ENCODE results near the gene ADH6.

ADH6 gene

DNA sequence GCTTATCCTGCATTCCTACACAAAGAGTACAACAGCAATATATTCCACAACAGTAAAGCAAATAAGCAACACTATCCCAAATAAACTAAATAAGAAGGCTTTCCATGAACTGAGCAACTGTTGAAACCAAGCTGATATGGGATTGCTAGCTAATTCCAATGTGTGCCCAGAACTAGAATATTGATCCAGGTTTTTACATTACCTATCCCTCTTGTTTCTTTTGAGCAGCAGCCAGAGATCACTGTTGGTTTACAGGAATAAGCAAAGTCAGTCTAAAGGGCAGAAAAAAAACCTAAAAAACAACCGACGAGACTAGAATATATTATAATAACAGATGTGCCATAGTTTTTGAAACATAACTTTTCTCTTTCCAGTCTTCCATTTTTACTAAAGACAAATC lies 52.5 kb downstream of the ADH6 start:
- POLR2A ChIA-PET = no interaction called here
- Histone ChIP-seq H3K27ac (ENCODE audit: insufficient read depth in 1 of 2, low read depth in 1 of 2, low read length in 2 of 2, poor library complexity in 1 of 2, severe bottlenecking in 2 of 2) (no peak overlapping the region), H3K27me3 (replicated peaks in 2 of 5; ENCODE audit: control insufficient read depth in 4 of 5, insufficient read depth in 5 of 5, low read length in 4 of 5) (no peaks in the 10 kb centered on the region), H3K36me3 (ENCODE audit: control insufficient read depth in 4 of 4, insufficient read depth in 4 of 4, low read length in 3 of 4) (no peaks in the 10 kb centered on the region), H3K4me3 (ENCODE audit: control insufficient read depth in 1 of 7, extremely low read depth in 1 of 7, insufficient read depth in 4 of 7, low read depth in 2 of 7, low read length in 6 of 7) (no peak overlapping the region), H3K9me3 (ENCODE audit: control extremely low read depth in 1 of 5, control insufficient read depth in 4 of 5, insufficient read depth in 2 of 5, low read depth in 1 of 5, low read length in 4 of 5) (peaks cover 0 to 3% (median 0%) of the 10 kb centered on the region in 5 experiments), H3K4me1 (ENCODE audit: control extremely low read depth in 1 of 4, control insufficient read depth in 4 of 4, insufficient read depth in 4 of 4, low read length in 3 of 4) (no peaks in the 10 kb centered on the region)
- no CpG with 5 or more reads among the region's 2 CpGs for WGBS (ENCODE audit: insufficient coverage)
- CTCF ChIA-PET = no interaction called here
- DNase-seq = no peak

- ChIA-PET CTCF (no interaction called here), POLR2A (no interaction called here)
- DNase-seq = no peak
- WGBS (ENCODE audit: insufficient coverage) = 80% methylated on average over 1 of the region's 1 CpG
- Histone ChIP-seq H3K27me3 (replicated peaks in 2 of 5; ENCODE audit: control insufficient read depth in 4 of 5, insufficient read depth in 5 of 5, low read length in 4 of 5) (no peaks in the 10 kb centered on the region), H3K27ac (ENCODE audit: insufficient read depth in 1 of 2, low read depth in 1 of 2, low read length in 2 of 2, poor library complexity in 1 of 2, severe bottlenecking in 2 of 2) (no peak overlapping the region), H3K4me1 (ENCODE audit: control extremely low read depth in 1 of 4, control insufficient read depth in 4 of 4, insufficient read depth in 4 of 4, low read length in 3 of 4) (no peaks in the 10 kb centered on the region), H3K4me3 (ENCODE audit: control insufficient read depth in 1 of 7, extremely low read depth in 1 of 7, insufficient read depth in 4 of 7, low read depth in 2 of 7, low read length in 6 of 7) (no peak overlapping the region), H3K36me3 (ENCODE audit: control insufficient read depth in 4 of 4, insufficient read depth in 4 of 4, low read length in 3 of 4) (no peaks in the 10 kb centered on the region), H3K9me3 (ENCODE audit: control extremely low read depth in 1 of 5, control insufficient read depth in 4 of 5, insufficient read depth in 2 of 5, low read depth in 1 of 5, low read length in 4 of 5) (peaks cover 0 to 3% (median 0%) of the 10 kb centered on the region in 5 experiments)
Measured at GRCh38 chr4:99165978-99166377, 53.1 kb downstream of the ADH6 start.

GRCh38 chr4:99161373-99162099 lies 57.5 kb downstream of the ADH6 start:
- WGBS (ENCODE audit: insufficient coverage) = 100% methylated on average over 2 of the region's 3 CpGs
- Histone ChIP-seq H3K9me3 (ENCODE audit: control extremely low read depth in 1 of 5, control insufficient read depth in 4 of 5, insufficient read depth in 2 of 5, low read depth in 1 of 5, low read length in 4 of 5) (peaks cover 0 to 3% (median 0%) of the 10 kb centered on the region in 5 experiments), H3K27ac (ENCODE audit: insufficient read depth in 1 of 2, low read depth in 1 of 2, low read length in 2 of 2, poor library complexity in 1 of 2, severe bottlenecking in 2 of 2) (no peak overlapping the region), H3K4me1 (ENCODE audit: control extremely low read depth in 1 of 4, control insufficient read depth in 4 of 4, insufficient read depth in 4 of 4, low read length in 3 of 4) (no peaks in the 10 kb centered on the region), H3K27me3 (replicated peaks in 2 of 5; ENCODE audit: control insufficient read depth in 4 of 5, insufficient read depth in 5 of 5, low read length in 4 of 5) (no peaks in the 10 kb centered on the region), H3K4me3 (ENCODE audit: control insufficient read depth in 1 of 7, extremely low read depth in 1 of 7, insufficient read depth in 4 of 7, low read depth in 2 of 7, low read length in 6 of 7) (no peak overlapping the region), H3K36me3 (ENCODE audit: control insufficient read depth in 4 of 4, insufficient read depth in 4 of 4, low read length in 3 of 4) (no peaks in the 10 kb centered on the region)
- ChIA-PET POLR2A (no interaction called here), CTCF (no interaction called here)
- DNase-seq = no peak

DNA sequence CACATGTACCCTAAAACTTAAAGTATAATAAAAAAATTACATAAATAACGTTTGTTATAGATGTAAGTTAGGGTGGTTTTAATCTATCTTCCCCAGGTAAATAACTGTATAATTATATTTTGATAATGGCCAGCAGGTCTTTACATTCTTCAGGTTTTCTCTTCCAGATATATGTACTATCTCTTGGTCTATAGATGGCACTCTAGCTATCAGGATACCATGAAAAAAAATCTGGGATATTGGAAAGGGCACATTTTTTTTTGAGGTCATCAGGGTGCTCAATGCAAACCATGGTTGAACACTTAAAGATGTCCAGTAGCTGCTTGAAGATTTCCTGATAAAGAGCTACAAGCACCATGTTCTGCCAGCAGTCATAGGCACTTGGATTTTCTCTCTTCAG lies 59.3 kb downstream of the ADH6 start:
- no peaks in the 10 kb centered on the region for H3K27me3 ChIP-seq (replicated peaks in 2 of 5; ENCODE audit: control insufficient read depth in 4 of 5, insufficient read depth in 5 of 5, low read length in 4 of 5)
- ChIA-PET CTCF (no interaction called here), POLR2A (no interaction called here)
- no peaks in the 10 kb centered on the region for H3K4me1 ChIP-seq (ENCODE audit: control extremely low read depth in 1 of 4, control insufficient read depth in 4 of 4, insufficient read depth in 4 of 4, low read length in 3 of 4)
- no peak overlapping the region for H3K27ac ChIP-seq (ENCODE audit: insufficient read depth in 1 of 2, low read depth in 1 of 2, low read length in 2 of 2, poor library complexity in 1 of 2, severe bottlenecking in 2 of 2)
- DNase-seq = no peak
- no CpG with 5 or more reads among the region's 1 CpG for WGBS (ENCODE audit: insufficient coverage)
- H3K36me3 ChIP-seq (ENCODE audit: control insufficient read depth in 4 of 4, insufficient read depth in 4 of 4, low read length in 3 of 4) = no peaks in the 10 kb centered on the region
- no peaks in the 10 kb centered on the region for H3K9me3 ChIP-seq (ENCODE audit: control extremely low read depth in 1 of 5, control insufficient read depth in 4 of 5, insufficient read depth in 2 of 5, low read depth in 1 of 5, low read length in 4 of 5)
- H3K4me3 ChIP-seq (ENCODE audit: control insufficient read depth in 1 of 7, extremely low read depth in 1 of 7, insufficient read depth in 4 of 7, low read depth in 2 of 7, low read length in 6 of 7) = no peak overlapping the region

GRCh38 chr4:99157478-99157935 lies 61.5 kb downstream of the ADH6 start:
- CTCF ChIA-PET = no interaction called here
- POLR2A ChIA-PET = no interaction called here

DNA sequence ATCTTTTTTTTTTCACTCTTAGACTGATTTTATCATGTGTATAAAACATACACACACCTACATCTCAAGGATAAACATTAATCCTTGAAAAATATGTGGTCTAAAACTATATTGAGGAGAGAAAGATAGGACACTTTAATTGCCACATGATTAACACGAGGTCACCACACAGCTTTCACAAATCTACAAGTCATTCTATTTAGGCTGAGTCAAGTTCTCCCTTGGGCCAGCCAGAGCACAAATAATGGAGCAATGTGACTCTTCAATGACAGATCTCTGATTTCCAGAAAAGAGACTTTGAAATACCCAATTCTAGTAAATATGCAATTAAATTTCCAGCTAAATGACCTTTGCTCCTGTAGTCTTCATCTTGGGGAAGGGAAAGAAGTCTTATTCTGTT lies 62.1 kb downstream of the ADH6 start:
- H3K4me1 ChIP-seq (ENCODE audit: control extremely low read depth in 1 of 4, control insufficient read depth in 4 of 4, insufficient read depth in 4 of 4, low read length in 3 of 4) = no peaks in the 10 kb centered on the region
- no peaks in the 10 kb centered on the region for H3K27me3 ChIP-seq (replicated peaks in 2 of 5; ENCODE audit: control insufficient read depth in 4 of 5, insufficient read depth in 5 of 5, low read length in 4 of 5)
- CTCF ChIA-PET = no interaction called here
- DNase-seq = no peak
- H3K36me3 ChIP-seq (ENCODE audit: control insufficient read depth in 4 of 4, insufficient read depth in 4 of 4, low read length in 3 of 4) = no peaks in the 10 kb centered on the region
- no peak overlapping the region for H3K4me3 ChIP-seq (ENCODE audit: control insufficient read depth in 1 of 7, extremely low read depth in 1 of 7, insufficient read depth in 4 of 7, low read depth in 2 of 7, low read length in 6 of 7)
- H3K27ac ChIP-seq (ENCODE audit: insufficient read depth in 1 of 2, low read depth in 1 of 2, low read length in 2 of 2, poor library complexity in 1 of 2, severe bottlenecking in 2 of 2) = no peak overlapping the region
- H3K9me3 ChIP-seq (ENCODE audit: control extremely low read depth in 1 of 5, control insufficient read depth in 4 of 5, insufficient read depth in 2 of 5, low read depth in 1 of 5, low read length in 4 of 5) = peaks cover 0 to 2% (median 0%) of the 10 kb centered on the region in 5 experiments
- no CpG with 5 or more reads among the region's 1 CpG for WGBS (ENCODE audit: insufficient coverage)
- POLR2A ChIA-PET = interaction anchor here (0.6 kb wide), 1 partner anchor 795 kb away, joined by 7 read pairs; no protein-coding TSS in a partner anchor

More at GRCh38 chr4:99157478-99157935, 61.5 kb downstream of the ADH6 start:
- Histone ChIP-seq H3K27me3 (replicated peaks in 2 of 5; ENCODE audit: control insufficient read depth in 4 of 5, insufficient read depth in 5 of 5, low read length in 4 of 5) (no peaks in the 10 kb centered on the region), H3K27ac (ENCODE audit: insufficient read depth in 1 of 2, low read depth in 1 of 2, low read length in 2 of 2, poor library complexity in 1 of 2, severe bottlenecking in 2 of 2) (no peak overlapping the region), H3K9me3 (ENCODE audit: control extremely low read depth in 1 of 5, control insufficient read depth in 4 of 5, insufficient read depth in 2 of 5, low read depth in 1 of 5, low read length in 4 of 5) (no peaks in the 10 kb centered on the region), H3K4me1 (ENCODE audit: control extremely low read depth in 1 of 4, control insufficient read depth in 4 of 4, insufficient read depth in 4 of 4, low read length in 3 of 4) (no peaks in the 10 kb centered on the region), H3K4me3 (ENCODE audit: control insufficient read depth in 1 of 7, extremely low read depth in 1 of 7, insufficient read depth in 4 of 7, low read depth in 2 of 7, low read length in 6 of 7) (no peak overlapping the region), H3K36me3 (ENCODE audit: control insufficient read depth in 4 of 4, insufficient read depth in 4 of 4, low read length in 3 of 4) (no peaks in the 10 kb centered on the region)
- no peak for DNase-seq
- 100% methylated on average over 1 of the region's 3 CpGs for whole genome bisulfite sequencing (ENCODE audit: insufficient coverage)

- peaks cover 0 to 7% (median 4%) of the 10 kb centered on the region in 5 experiments for H3K9me3 ChIP-seq (ENCODE audit: control extremely low read depth in 1 of 5, control insufficient read depth in 4 of 5, insufficient read depth in 2 of 5, low read depth in 1 of 5, low read length in 4 of 5)
- no peak overlapping the region for H3K4me3 ChIP-seq (ENCODE audit: control insufficient read depth in 1 of 7, extremely low read depth in 1 of 7, insufficient read depth in 4 of 7, low read depth in 2 of 7, low read length in 6 of 7)
- H3K36me3 ChIP-seq (ENCODE audit: control insufficient read depth in 4 of 4, insufficient read depth in 4 of 4, low read length in 3 of 4) = no peaks in the 10 kb centered on the region
- no peak overlapping the region for H3K27ac ChIP-seq (ENCODE audit: insufficient read depth in 1 of 2, low read depth in 1 of 2, low read length in 2 of 2, poor library complexity in 1 of 2, severe bottlenecking in 2 of 2)
- no peaks in the 10 kb centered on the region for H3K27me3 ChIP-seq (replicated peaks in 2 of 5; ENCODE audit: control insufficient read depth in 4 of 5, insufficient read depth in 5 of 5, low read length in 4 of 5)
- no peaks in the 10 kb centered on the region for H3K4me1 ChIP-seq (ENCODE audit: control extremely low read depth in 1 of 4, control insufficient read depth in 4 of 4, insufficient read depth in 4 of 4, low read length in 3 of 4)
- no peak for DNase-seq
- ChIA-PET CTCF (no interaction called here), POLR2A (no interaction called here)
- WGBS (ENCODE audit: insufficient coverage) = no CpG with 5 or more reads among the region's 4 CpGs
Measured at GRCh38 chr4:99154658-99155342, 64.2 kb downstream of the ADH6 start.

Data from common myeloid progenitor, CD34-positive (primary cell).